ENCODE measurements around the gene PIK3CD.

Gene PIK3CD

GRCh38 chr1:9651565-9652378 is at the start of gene PIK3CD:
PIK3CD (plus strand) TSS chr1:9651731; CDS start chr1:9710456, 58,725 bp downstream.
- FAIRE-seq = no peak

GRCh38 chr1:9601942-9602793 is 49.4 kb upstream of the PIK3CD start:
- no peak for DNase-seq (ENCODE audit: insufficient read length, low spot score)
- FAIRE-seq = no peak

More at GRCh38 chr1:9651565-9652378, at the start of gene PIK3CD:
- DNase-seq (ENCODE audit: insufficient read length, low spot score) = no peak

DNA sequence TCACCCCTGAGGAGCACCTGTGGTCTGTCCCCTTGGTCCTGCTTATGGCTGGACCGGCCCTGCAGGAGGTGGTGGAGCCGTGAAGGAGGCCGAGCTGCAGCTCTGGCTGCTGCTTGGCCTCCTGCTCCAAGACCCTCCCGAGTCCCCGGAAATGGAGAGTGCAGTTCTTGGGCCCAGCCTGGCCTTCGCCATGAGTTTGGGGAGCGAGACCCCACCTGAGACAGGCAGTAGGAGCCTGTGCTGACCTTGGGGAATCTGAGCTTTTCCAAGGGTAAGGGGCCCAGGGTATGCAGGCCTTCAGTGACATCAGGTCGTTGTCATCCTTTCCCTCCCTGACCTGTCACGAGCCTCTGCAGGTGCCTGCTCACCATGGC is 48.8 kb upstream of the PIK3CD start:
- no peak for DNase-seq (ENCODE audit: insufficient read length, low spot score)
- FAIRE-seq = no peak

GRCh38 chr1:9603307-9603706 is 48.2 kb upstream of the PIK3CD start:
- FAIRE-seq (no peak), DNase-seq (ENCODE audit: insufficient read length, low spot score) (no peak)

DNA sequence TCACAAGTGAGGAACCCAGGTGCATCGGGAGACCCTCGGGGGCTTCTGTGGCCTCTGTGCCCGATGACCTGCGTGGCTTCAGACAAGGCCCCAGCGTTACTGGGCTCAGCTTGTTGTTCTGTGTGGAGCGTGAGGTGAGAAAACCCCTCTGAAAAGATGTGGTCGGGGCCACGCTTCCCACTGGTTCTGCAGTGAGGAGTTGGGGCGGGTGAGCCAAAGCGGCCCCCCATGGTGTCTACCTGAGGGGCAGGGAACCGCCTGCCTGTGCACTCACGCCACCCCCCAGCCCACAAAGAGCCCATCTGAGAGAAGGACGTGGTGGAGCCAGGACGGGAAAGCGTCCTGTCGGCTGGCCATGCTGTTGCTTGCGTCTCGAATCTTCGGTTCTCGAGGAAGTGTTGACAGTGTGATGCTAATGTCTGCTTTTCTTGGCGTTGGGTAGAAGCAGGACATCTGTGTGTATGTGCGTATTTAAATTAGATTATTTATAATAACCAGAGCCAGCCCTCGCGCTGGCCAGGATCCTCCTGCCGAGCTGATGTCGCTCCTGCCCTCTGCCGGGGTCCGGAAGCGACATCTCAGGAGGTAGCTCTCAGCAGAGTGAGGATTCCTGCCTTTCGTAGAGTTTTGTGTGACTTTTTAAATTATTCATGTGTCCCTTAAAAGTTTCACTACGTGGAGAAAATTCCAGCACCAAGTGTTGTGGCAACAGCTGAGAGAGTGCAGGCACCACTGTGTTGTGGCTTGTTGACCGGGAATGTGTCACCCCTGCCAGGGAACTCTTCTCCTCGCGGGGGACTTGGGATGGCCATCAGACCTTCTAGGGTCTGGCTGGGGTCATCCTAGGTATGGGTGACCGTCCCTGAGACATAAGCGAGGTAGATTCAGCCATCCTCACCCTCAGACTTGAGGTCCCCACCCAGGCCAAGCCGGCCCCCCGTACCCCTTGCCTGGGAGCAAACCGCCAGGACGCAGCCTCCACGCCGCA is 47.5 kb upstream of the PIK3CD start:
- FAIRE-seq (no peak), DNase-seq (ENCODE audit: insufficient read length, low spot score) (no peak)

DNA sequence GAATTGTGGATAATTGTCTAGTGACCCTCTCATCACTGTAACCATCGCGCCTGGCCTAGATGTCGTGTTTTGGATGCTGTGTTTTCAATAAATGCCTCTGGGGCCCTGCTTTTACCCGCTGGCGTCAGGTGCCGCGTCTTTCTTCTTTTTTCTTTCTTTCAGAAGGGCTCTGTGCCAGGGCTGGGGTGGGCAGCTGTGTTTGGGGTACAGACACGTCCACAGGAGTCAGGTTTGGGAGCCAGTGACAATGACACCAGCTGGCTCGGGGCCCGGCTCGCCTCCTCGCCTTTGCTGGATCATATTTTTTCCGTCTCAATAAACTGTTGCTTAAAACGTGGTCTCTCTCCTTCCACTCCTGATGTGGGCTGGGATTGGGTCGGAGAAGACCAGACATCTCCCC is 46.7 kb upstream of the PIK3CD start:
- FAIRE-seq = no peak
- DNase-seq (ENCODE audit: insufficient read length, low spot score) = no peak

DNA sequence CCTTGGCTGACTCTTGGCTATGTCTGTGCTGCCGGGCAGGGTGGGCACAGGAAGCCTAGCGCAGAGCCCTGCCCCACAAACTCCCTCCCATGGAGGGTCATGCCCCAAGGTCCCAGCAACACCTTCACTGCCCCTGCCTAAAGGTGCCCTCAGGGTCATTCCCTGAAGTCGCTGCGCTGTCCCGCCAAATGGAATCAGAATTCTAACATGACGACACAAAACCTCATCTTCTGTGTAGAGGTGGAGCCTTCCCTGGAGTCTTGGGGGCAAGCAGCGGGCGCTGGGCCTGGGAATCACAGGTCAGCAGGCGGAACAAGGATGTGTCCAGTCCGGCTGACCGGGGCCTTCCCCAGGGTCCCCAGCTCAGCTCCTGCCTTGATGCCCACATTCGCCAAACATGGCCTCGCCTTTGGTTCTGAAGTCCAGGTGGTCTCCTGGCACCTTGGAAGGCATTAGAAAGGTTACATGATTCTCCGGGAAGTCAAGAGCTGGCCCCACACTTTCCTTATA is 45.5 kb upstream of the PIK3CD start:
- FAIRE-seq = no peak
- no peak for DNase-seq (ENCODE audit: insufficient read length, low spot score)

DNA sequence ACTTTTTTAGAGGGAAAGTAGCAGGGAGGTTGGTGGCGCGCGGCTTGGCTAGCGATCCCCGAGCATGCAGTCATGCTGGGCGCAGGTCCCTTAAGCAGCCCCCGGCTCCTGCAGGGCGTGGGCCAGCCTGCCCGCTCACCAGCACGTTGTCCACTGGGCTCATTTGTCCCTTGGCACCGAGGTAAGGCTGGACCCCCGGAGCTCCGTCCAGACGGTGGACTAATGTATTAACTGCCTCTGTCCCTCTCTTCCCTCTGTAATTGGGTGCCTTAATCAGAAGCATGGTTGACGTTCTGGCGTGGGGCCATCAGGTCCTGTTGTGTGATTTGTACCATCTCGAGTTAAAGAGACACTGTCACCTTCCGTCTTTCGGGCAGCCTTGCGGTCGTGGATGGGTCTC is 45.1 kb upstream of the PIK3CD start:
- no peak for FAIRE-seq
- DNase-seq (ENCODE audit: insufficient read length, low spot score) = no peak

- no peak for FAIRE-seq
- DNase-seq (ENCODE audit: insufficient read length, low spot score) = no peak
Measured at GRCh38 chr1:9606948-9607347, 44.6 kb upstream of the PIK3CD start.

DNA sequence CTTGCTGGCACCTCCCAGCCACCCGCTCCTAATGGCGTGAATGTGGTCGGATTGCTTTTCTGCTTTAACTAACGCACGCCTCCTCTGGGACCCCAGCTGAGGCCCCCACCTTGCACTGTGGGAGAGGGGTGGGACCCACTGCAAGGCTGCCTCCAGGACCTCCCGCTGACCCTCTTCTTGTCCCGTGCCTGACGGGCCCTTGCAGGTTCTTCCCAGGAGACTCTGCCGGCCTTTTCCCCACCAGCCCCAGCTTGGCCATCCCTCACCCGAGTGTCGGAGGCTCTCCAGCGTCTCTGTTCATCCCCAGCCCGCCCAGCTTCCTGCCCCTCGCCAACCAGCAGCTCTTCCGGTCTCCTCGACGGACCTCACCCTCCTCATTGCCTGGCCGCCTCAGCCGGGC is 44.2 kb upstream of the PIK3CD start:
- DNase-seq (ENCODE audit: insufficient read length, low spot score) (no peak), FAIRE-seq (no peak)

- no peak for FAIRE-seq
- DNase-seq (ENCODE audit: insufficient read length, low spot score) = no peak
Measured at GRCh38 chr1:9609998-9610397, 41.5 kb upstream of the PIK3CD start.

DNA sequence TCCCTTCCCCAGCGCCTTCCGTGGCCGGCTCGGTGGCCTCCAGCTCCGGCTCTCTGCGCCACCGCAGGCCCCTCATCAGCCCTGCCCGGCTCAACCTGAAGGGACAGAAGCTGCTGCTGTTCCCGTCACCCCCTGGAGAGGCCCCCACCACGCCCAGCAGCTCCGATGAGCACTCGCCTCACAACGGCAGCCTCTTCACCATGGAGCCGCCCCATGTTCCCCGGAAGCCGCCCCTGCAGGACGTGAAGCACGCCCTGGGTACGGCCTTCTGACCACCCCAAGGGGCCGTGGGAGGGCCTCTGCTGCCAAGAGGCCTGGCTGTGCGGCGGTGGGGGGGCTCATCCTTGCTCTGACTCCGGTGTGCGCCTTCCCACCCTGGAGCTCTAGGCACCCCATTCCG is 41.0 kb upstream of the PIK3CD start:
- DNase-seq (ENCODE audit: insufficient read length, low spot score) (no peak), FAIRE-seq (no peak)

DNA sequence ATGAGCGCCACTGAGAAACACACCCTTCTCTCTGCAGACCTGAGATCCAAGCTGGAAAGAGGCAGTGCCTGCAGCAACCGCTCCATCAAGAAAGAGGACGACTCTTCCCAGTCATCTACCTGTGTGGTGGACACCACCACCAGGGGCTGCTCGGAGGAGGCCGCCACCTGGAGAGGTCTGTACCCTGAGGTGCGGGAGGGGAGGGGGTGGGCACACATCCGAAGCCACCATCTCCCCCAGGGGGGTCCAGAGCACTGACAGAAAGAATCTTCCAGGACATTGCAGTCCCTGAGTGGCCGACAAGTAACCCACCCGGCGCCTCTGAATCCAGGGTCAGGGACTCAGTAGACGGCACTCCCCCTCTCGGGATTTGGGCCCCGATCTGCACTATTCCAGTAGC is 39.8 kb upstream of the PIK3CD start:
- FAIRE-seq (no peak), DNase-seq (ENCODE audit: insufficient read length, low spot score) (no peak)

- FAIRE-seq = no peak
Measured at GRCh38 chr1:9612162-9612845, 39.2 kb upstream of the PIK3CD start.

DNA sequence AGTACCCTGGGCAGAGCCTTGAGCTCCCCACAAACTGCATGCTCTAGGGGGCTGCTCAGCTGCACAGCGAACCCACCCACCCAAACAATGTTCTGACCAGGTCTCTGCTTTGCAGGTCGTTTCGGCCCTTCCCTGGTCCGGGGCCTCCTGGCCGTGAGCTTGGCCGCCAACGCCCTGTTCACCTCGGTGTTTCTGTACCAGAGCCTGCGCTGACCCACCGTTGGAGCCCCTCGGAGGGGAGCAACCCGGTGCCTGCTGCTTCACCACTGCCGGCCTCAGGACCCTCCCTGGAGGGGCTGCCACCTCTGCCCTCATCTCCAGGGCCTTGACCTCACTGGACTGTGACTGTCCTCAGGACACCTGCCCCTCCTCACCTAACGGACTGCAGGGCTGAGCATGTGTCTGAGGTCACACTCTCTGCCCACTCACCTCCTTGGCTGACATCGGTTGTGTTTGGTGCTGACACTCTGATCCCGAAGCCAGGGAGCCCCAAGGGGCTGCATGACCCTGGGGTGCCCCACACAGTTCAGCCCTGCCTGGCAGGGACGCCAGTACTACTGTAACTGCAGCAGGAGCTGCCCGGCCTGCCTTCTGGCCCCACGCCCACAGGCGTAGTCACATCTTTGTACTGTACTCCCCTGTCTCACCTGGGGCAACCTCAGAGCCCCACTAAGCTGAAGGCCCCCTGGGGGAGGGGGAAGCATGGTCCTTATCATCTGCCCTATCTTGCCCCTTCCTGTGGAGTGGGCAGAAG is 38.5 kb upstream of the PIK3CD start:
- DNase-seq (ENCODE audit: insufficient read length, low spot score) (no peak), FAIRE-seq (no peak)

More at GRCh38 chr1:9612162-9612845, 39.2 kb upstream of the PIK3CD start:
- no peak for DNase-seq (ENCODE audit: insufficient read length, low spot score)

- DNase-seq (ENCODE audit: insufficient read length, low spot score) (no peak), FAIRE-seq (no peak)
Measured at GRCh38 chr1:9613625-9614299, 37.8 kb upstream of the PIK3CD start.

- FAIRE-seq (peak; percentile 88), DNase-seq (ENCODE audit: insufficient read length, low spot score) (peak; percentile 77)
Measured at GRCh38 chr1:9615316-9616063, 36.0 kb upstream of the PIK3CD start.

All from GM19239 (cell line).